ENCODE data around the gene HBZ.

DNA sequence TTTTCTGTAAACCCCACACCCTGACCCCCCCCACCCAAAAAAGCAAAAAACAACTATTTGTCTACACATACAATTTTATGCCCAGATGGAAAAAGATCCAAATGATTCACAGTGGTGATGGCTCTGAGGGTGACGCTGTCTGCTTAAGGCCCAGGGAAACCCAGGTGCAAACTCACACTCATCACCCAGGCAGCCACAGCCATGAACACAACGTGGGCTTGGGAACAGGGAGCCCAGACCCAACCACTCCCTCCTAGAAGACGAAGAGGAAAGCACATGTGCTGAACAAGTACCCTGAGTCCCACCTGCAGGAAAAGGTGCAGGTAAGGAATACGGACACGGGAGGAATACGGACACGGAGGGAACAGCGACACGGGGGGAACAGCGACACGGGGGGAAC is 33.2 kb downstream of the HBZ start:
- TF ChIP-seq EZH2 (conservative IDR thresholded peaks at IDR 0.05; ENCODE audit: low read depth, low read length) (no peak), ZXDC (CRISPR knock-in tag; IDR thresholded peaks at IDR 0.05) (no peak)
